ENCODE measurements around the gene ZNF76.
"Not testable (repeated sequence)": the region's sequence is repeated elsewhere in the genome, so short reads cannot be mapped to it uniquely, and the experiment has no call there.

The ZNF76 gene

DNA sequence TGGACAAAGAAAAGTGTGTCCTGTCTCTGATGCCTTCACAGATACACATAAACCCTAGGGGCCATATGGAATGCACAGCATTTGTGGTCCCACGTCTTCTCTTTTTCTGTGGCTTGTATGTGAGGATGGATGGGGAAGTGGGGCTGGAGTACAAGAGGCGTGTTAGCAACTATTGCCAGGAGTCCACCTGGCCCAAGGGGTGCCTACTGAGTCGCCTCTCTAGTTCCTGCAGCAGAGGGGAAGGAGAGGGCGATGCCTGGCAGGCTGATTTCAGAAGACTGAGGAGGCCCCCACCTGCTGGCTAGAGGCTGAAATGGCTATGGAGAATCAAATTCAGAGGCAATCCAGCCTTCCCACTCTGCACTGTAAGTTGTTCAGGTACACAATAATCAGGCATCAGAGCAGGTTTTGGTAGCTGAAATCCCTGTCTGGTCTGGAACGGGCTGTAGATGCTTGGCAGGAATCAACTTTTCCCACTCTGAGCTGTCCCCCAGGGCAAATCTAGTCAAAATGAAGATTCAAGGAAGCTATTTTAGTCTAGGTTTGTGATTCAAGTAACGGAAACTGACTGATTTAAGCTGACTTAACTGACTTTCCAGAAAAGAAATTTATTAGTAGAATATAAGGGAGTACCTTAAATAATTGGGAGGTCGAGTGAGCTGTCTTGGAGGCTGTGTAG, 68.0 kb downstream of the ZNF76 start:
- DNase-seq (ENCODE audit: low read depth in 1 of 2, low spot score in 1 of 2) = peak; percentile 41 to 72

DNA sequence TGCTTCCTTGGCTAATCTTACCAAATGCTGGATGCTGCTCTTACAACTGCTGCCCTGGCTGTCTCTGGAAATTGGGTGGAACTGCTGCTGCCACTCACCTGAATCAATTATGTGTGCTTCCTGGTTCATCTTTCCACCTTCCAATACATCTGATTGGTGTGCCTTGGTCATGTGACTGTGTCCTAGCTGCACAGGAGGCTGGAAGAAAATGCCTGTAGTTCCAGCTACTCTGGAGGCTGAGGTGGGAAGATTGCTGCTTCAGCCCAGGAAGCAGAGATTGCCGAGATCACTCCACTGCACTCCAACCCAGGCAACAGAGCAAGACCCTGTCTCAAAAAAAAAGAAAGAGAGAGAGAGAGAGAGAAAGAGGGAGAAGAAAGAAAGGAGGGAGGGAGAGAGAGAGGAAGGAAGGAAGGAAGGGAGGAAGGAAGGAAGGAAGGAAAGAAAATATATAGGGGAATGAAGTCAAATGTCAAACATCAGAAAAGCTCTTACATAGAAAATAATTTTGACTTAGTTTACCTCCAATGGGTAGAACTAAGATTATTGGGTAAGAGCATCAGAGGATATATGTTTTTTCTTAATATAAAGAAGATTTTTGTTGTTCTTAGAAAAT, 68.7 kb downstream of the ZNF76 start:
- DNase-seq (ENCODE audit: low read depth in 1 of 2, low spot score in 1 of 2) = no peak

DNA sequence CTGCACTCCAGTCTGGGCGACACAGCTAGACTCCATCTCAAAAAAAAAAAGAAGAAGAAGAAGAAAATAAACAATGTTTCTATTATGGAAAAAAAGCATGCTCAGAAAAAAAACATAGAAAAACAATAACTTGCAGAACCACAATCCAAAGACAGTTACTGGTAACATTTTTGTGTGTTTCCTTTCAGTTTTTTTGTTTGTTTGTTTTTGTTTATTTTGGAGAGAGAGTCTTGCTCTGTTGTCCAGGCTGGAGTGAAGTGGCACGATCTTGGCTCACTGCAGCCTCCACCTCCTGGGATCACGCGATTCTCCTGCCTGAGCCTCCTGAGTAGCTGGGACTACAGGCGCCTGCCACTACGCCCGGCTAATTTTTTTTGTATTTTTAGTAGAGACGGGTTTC, 69.4 kb downstream of the ZNF76 start:
- DNase-seq (ENCODE audit: low read depth in 1 of 2, low spot score in 1 of 2) = not testable (repeated sequence)

DNA sequence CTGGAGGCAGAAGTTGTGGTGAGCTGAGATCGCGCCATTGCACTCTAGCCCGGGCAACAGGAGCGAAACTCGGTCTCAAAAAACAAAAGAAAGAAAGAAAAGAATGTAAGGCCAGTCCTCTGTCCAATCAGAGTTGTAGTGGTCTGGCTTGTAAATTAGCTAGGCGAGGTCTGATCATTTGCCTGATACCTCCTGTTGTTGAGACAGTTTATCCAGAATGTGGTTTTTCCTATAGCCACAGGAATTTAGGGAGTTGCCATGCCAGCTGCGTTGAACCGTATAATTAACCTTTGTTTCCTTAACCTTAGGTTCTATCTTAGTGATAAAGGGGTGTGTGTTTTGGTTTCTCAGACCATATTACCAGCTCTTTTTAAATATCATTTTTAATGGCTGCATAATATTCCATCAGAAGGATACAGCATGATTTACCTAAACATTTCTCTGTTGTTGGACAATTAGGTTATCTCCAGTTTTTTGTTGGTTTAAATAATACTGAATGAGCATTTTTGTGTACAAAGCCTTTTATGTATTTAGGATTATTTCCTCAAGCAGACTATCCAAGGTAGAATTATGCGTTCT, 71.1 kb downstream of the ZNF76 start:
- no peak for DNase-seq (ENCODE audit: low read depth in 1 of 2, low spot score in 1 of 2)

DNA sequence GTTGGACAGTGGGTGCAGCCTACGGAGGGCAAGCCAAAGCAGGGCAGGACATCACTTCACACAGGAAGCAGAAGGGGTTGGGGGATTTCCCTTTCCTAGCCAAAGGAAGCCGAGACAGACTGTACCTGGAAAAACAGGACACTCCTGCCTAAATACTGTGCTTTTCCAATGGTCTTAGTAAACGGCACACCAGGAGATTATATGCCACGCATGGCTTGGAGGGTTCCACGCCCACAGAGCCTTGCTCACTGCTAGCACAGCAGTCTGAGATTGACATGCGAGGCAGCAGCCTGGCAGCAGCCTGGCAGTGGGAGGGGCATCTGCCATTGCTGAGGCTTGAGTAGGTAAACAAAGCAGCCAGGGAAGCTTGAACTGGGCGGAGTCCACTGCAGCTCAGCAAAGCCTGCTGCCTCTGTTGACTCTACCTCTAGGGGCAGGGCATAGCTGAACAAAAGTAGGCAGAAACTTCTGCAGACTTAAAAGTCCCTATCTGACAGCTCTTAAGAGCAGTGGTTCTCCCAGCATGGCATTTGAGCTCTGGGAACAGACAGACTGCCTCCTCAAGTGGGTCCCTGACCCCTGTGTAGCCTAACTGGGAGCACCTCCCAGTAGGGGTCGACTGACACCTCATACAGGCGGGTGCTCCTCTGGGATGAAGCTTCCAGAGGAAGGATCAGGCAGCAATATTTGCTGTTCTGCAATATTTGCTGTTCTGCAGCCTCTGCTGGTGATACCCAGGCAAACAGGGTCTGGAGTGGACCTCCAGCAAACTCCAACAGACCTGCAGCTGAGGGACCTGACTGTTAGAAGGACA, 72.7 kb downstream of the ZNF76 start:
- DNase-seq (ENCODE audit: low read depth in 1 of 2, low spot score in 1 of 2) = not testable (repeated sequence)

DNA sequence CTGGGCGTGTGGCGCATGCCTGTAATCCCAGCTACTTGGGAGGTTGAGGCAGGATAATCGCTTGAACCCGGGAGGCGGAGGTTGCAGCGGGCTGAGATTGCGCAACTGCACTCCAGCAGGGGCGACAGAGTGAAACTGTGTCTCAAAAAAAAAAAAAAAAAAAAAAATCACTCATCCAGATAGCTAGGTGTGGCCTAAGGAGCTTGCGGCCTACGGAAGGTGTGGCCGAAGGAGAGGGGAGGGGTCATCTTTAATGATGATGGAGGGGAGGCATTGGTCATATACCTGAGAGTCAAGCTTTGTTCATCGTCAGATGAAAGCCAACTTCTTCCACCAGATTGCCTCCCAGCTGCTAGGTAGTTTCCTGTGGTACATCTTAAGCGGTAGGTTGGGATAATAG, 82.0 kb downstream of the ZNF76 start:
- no peak for DNase-seq (ENCODE audit: low read depth in 1 of 2, low spot score in 1 of 2)

DNA sequence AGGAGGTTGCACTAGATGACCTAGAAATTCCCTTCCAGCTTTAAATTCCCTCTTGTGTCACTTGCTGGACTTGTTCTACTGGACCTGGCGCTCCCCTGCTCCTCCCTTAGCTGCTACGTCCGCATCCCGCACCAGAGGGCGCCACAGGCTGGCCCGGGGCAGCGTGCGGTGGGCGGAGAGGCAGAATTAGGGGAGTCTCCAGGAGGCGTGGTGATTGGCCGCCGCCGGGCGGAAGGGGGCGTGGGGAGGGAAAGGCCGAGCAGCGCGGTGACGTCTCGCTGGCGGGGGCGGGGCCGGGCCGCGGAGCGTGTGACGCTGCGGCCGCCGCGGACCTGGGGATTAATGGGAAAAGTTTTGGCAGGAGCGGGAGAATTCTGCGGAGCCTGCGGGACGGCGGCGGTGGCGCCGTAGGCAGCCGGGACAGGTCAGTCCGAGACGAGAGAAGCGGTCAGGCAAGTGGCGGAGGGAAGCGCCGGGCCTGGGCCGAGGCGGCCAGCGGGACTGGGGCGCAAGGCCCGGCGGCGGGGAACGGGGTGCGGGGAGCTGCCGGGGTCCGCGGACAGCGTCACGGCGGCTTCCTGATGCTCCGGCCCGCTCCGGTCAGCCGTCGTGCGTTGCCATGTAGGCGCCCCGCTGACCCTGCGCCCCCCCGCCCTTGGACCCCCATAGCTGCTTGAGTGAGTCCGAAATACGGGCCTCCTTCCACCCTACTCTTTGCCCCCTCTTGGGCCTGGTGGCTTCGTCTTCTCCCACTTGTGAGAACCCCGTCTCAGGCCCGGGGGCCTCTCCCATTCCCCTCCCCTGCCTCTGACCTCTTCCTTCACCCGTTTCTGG, 82.9 kb downstream of the ZNF76 start, which contains the start of gene PPARD:
Gene PPARD, plus strand, starts transcription at position 301 of the 834 bp plus-strand sequence. CDS start 68,530 bp downstream, outside the sequence.
- DNase-seq (ENCODE audit: low read depth in 1 of 2, low spot score in 1 of 2) = peak; percentile 96 to 97

DNA sequence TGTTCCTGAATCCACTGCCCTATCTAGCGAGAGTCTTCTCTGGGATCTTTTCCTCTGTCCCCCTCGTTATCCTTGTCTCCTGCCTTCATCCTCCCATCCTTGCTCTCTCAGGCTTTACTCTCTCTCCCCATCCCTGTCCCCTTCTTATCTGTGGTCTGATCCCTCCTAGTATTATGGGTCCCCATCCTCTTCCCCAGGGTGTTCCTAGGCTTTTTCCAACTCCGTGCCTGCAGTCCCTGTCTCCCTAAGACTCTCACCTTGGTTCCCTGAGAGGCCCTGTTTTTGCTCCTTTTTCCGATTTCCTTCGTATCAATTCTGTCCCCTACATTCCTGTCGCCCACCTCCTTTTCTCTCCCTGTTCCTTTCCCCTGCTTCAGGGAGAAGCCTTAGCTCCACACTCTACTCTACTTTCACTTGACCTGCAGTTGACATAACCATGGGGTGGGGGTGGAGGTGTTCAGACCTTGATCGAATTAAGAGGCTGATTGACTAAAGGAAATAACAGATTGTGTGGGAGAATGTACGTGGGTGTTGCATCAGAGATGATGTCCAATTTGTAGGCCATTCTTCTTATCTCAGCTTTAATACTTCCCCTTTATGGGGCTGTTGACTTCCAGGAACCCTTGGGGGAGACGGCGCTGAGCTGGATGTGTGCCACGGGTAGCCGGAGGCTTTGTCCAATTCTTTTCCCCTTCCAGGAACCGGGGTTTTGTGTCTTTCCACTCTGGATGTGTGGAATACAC, 83.7 kb downstream of the ZNF76 start:
- no peak for DNase-seq (ENCODE audit: low read depth in 1 of 2, low spot score in 1 of 2)

DNA sequence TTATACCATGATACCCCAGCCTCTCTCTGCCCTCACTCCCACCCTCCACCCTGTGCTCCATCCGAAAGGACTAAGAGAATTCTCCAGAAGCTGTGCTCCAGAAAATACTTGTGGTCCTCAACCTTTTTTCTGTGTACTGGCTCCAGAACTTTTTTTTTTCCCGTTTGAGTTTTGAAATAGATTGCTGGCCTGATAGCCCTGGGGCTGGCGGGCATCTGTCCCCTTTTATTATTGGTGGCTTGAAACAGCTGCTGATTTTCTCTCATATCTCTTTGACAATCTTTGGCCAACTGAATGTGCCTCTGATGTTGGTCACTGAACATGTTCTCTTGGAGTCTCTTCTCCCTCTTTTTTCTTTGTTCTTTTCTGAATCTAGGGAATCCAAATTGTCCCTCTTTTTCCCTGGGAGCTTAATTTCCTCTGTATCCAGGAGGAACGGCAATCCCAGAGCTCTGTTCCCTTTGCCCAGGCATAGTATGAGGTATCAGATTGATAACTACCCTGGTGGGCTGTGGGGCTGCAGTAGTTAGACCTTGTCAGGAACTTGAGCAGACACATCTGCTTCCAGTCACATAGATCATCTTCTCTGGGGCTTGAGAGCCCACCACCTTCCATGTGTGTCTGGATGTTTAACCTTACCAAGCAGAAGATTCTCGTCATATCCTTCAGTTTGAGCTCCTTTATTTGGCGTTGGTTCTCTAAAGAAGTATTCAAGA, 84.5 kb downstream of the ZNF76 start:
- DNase-seq (ENCODE audit: low read depth in 1 of 2, low spot score in 1 of 2) = no peak

All from activated CD4-positive, alpha-beta T cell treated with anti-CD3 and anti-CD28 coated beads, Interleukin-2, amount 50 U/mL, for 24 hours (primary cell).